Subcutaneous adipose tissue (tissue), 4 donors: ENCODE measurements around the gene TGFBRAP1. TPM values are rescaled to one million over a fixed set of nuclear protein-coding genes. Genes with fewer than 3 reads are reported as not detected.

Source experiments
- CTCF ChIP-seq: fragments of 450-650 bp; IDR thresholded peaks from one replicate; pipeline ENCODE4 v1.5.1; 2016; ENCODE audit warnings: low read depth, mild to moderate bottlenecking, control low read depth, antibody characterized with exemption, moderate library complexity
- total RNA-seq, 4 donors: library from RNA; depleted of rRNA; stranded (reverse); fragments of >200 nt; gene quantifications; one replicate each; pipeline ENCODE4 v1.1.0, GENCODE V29; 2016

The TGFBRAP1 gene
- total RNA-seq, 4 donors from 2014 or later: 21.0 to 24.6 (median 22.2) TPM

DNA sequence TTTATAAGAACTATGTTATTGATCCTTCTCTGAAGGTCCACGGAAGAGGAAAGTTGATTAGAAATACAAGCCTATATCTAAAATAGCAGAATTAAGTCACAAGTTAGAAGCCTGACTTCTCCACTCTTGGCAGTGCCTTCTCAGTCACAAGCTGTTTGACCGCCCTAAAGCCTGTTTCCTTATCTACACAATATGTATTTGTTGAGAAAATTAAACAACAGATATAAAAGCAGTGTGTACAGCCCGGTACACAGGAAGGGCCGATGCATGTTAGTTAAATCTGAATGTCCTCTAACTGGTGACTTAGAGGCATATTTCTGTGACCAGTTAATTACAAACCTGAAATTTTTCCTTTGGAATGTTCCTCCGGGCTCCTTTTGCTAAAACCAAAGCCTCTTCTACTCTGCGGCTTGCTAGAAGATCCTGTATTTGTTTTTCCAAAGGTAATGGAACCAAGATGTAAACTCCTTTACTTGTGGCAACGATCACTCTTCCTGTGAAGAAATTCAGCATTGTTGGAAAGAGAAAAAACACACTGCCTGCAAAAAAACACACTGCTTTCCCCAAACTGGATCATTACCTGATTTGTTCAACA, 33.4 kb downstream of the TGFBRAP1 start:
- no peak for TF ChIP-seq CTCF

DNA sequence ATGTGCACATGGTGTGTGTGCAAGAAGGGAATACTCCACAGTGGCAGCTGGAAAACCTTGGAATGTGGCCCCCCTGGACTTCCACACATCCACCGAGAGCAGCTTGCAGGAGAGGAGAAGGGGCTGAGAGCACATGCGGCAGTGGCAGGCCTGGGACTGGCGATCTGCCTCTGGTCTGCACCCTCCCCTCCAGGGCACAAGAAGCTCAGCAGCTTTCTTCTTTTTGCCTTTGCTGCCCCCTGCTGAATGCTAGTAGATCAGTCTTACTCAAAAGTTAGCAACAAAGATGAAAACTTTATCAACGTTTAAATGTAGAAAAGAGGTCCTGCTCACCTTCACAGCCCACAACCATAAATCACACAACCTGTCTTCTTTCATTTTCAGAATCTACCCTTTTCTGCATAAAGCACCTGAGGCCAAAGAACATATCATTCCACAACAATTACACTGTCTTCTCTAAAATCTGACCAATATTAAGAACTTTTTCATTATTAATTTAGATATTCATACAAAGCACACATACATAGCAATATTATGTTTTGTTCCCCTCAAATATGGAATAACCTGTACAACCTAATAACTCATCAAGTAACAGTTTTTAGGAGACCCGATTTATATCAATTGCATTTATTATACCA, 34.6 kb downstream of the TGFBRAP1 start:
- TF ChIP-seq CTCF: no peak

GRCh38 chr2:105294046-105294445, 35.5 kb downstream of the TGFBRAP1 start:
- TF ChIP-seq CTCF: no peak

DNA sequence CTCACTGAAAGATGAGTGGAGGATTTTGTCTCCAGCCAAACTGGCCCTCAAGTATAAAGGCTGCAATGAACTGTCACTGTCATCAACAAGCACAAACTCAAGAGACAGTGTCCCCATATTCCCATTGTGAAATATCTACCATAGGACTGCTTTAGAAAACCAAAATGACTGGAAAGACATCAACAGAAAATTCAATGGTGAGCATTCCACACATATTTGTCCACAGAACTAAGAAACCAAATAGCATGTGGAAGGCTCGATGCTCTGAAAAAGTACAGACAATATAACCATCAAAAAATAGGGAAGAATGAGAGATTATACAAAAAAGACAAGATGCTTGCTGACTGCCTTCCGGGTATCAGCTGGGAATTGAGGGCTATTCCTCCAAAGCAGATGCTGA, 37.6 kb downstream of the TGFBRAP1 start:
- TF ChIP-seq CTCF: no peak

DNA sequence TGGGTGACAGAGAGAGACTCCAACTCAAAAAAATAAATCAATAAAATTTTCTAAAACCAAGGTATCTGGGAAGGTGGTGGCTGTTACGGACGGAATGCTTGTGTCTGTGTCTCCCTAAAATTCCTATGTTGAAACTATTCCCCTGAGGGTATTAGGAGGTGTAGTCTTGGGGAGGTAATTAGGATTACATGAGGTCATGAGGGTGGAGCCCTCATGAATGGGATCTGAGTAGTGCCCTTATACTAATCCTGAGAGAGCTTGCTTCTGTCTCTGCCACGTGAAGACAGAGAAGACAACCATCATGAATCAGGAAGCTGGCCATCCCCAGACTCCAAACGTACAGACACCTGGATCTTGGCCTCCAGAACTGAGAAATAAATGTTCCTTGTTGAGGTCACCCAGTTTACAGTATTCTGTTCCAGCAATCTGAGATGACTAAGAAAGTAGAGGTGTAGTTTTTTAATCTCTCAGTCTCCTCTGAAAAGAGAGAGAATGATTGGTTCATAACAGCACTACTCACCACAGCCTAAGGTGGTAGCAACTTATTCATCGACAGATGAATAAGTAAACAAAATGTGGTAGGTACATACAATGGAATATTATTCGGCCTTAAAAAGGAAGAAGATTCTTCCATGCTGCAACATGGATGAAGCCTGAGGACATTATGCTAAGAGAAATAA, 38.4 kb downstream of the TGFBRAP1 start:
- no peak for TF ChIP-seq CTCF

GRCh38 chr2:105288133-105288532, 41.4 kb downstream of the TGFBRAP1 start:
- TF ChIP-seq CTCF: no peak

DNA sequence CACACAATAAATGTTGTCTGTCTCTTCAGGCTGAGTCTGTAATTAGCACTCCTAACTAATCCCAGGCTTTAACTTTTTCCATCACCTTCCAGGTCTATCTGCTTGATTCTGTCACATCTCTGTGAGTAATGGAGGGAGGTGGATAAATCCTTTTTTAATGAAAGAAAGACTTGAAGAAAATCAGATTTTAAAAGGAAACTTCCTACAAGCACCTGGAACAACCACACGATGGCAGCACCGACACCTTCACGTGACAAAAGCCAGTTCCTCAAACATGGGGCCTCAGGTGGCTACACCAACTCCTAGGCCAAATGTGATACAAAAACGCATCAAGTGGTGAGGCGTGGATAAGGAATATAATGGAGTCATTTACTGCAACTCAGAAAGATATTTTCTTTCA, 41.8 kb downstream of the TGFBRAP1 start:
- no peak for TF ChIP-seq CTCF
